GM12872 (cell line): Measurements from ENCODE around the gene FDXACB1.

Source experiments
- CTCF ChIP-seq: IDR thresholded peaks from 3 replicates; pipeline ENCODE4 v1.5.1; 2011; ENCODE audit warnings: low read depth, mild to moderate bottlenecking, low read length, moderate library complexity; ENCODE audit not compliant: insufficient read depth

The FDXACB1 gene

GRCh38 chr11:111906680-111907079 is 27.7 kb upstream of the FDXACB1 start:
- TF ChIP-seq CTCF: no peak

GRCh38 chr11:111905411-111905810 is 26.4 kb upstream of the FDXACB1 start:
- no peak for TF ChIP-seq CTCF

- no peak for TF ChIP-seq CTCF
These were observed 7.9 kb upstream of the FDXACB1 start for GRCh38 chr11:111886844-111887243.

GRCh38 chr11:111886032-111886431 is 7.1 kb upstream of the FDXACB1 start:
- TF ChIP-seq CTCF: no peak

GRCh38 chr11:111882202-111882601 is 3.2 kb upstream of the FDXACB1 start:
- no peak for TF ChIP-seq CTCF

GRCh38 chr11:111879637-111879960 is 634 bp upstream of the FDXACB1 start:
- TF ChIP-seq CTCF: no peak

- TF ChIP-seq CTCF: no peak
These were observed 548 bp downstream of the FDXACB1 start for GRCh38 chr11:111878385-111878848.

GRCh38 chr11:111871693-111872161 is 7.2 kb downstream of the FDXACB1 start:
- no peak for TF ChIP-seq CTCF
